HL-60 (cell line): ENCODE data around the gene NEURL1.

Experiments used
- DNase-seq, 2 experiments: peaks; one replicate each; pipeline ENCODE4 v3.0.0-alpha.2; 2010 to 2020; ENCODE audit warnings: low read depth in 1 of 2, low spot score in 1 of 2
- H3K27ac ChIP-seq: fragments of 250-450 bp; sonication (Bioruptor Pico); replicated peaks from 2 replicates; pipeline ENCODE4 v1.5.1; 2020; ENCODE audit warnings: mild to moderate bottlenecking, moderate library complexity
- H3K27me3 ChIP-seq: fragments of 250-450 bp; sonication (Bioruptor Pico); 2 replicates; pipeline ENCODE4 v1.5.1; 2021; ENCODE audit warnings: mild to moderate bottlenecking, moderate library complexity; ENCODE audit not compliant: insufficient read depth, poor library complexity, severe bottlenecking
- H3K4me3 ChIP-seq: replicated peaks from 2 replicates; pipeline ENCODE4 v1.5.1; 2011; ENCODE audit warnings: mild to moderate bottlenecking, control low read depth, low read length; ENCODE audit not compliant: insufficient read depth
- CTCF ChIP-seq: IDR thresholded peaks from one replicate; pipeline ENCODE4 v1.5.1; 2011; ENCODE audit warnings: low read length, control low read depth, inconsistent platforms; ENCODE audit not compliant: insufficient read depth
- GABPA ChIP-seq: IDR thresholded peaks from 2 replicates; pipeline ENCODE4 v1.6.1; 2012; ENCODE audit warnings: low read depth
- POLR2AphosphoS5 ChIP-seq: IDR thresholded peaks from 2 replicates; pipeline ENCODE4 v1.6.1; 2012; ENCODE audit warnings: low read depth
- REST ChIP-seq: IDR thresholded peaks from 2 replicates; pipeline ENCODE4 v1.6.1; 2012; ENCODE audit warnings: low read depth; ENCODE audit not compliant: insufficient replicate concordance
- SPI1 ChIP-seq: IDR thresholded peaks from 2 replicates; pipeline ENCODE4 v1.6.1; 2012; ENCODE audit warnings: low read depth, mild to moderate bottlenecking, borderline replicate concordance

NEURL1 gene

GRCh38 chr10:103559776-103560175, 66.3 kb downstream of the NEURL1 start:
- no peak for DNase-seq
- no peak overlapping the region for H3K27ac ChIP-seq
- no peak overlapping the region for H3K4me3 ChIP-seq
- H3K27me3 ChIP-seq = peaks cover 12% of the 10 kb centered on the region
- no peak for TF ChIP-seq GABPA
- no peak for TF ChIP-seq REST
- no peak for TF ChIP-seq SPI1
- TF ChIP-seq POLR2AphosphoS5 = no peak
- no peak for TF ChIP-seq CTCF

- Histone ChIP-seq H3K27me3 (peaks cover 4% of the 10 kb centered on the region), H3K4me3 (no peak overlapping the region), H3K27ac (no peak overlapping the region)
- TF ChIP-seq POLR2AphosphoS5 = no peak
- no peak for TF ChIP-seq GABPA
- TF ChIP-seq CTCF = no peak
- no peak for TF ChIP-seq REST
- TF ChIP-seq SPI1 = no peak
- no peak for DNase-seq
These were observed 67.4 kb downstream of the NEURL1 start for GRCh38 chr10:103560886-103561285.

- H3K27me3 ChIP-seq = no peaks in the 10 kb centered on the region
- no peak for TF ChIP-seq CTCF
- no peak for TF ChIP-seq POLR2AphosphoS5
- no peak for TF ChIP-seq REST
- no peak for TF ChIP-seq GABPA
- TF ChIP-seq SPI1 = no peak
- H3K4me3 ChIP-seq = no peak overlapping the region
- no peak for DNase-seq
- H3K27ac ChIP-seq = no peak overlapping the region
These were observed 68.9 kb downstream of the NEURL1 start for GRCh38 chr10:103562383-103562782.
